Activated naive CD4-positive, alpha-beta T cell treated with anti-CD3 and anti-CD28 coated beads, Interleukin-2, amount 50 U/mL, for 24 hours (primary cell): Measurements from ENCODE around the gene EVI2A.
"Not testable (repeated sequence)": the region's sequence is repeated elsewhere in the genome, so short reads cannot be mapped to it uniquely, and the experiment has no call there.

ENCODE experiments used
- H3K27ac Mint-ChIP-seq: one replicate; pipeline ENCODE4 v1.8.0; 2021; ENCODE audit warnings: mild to moderate bottlenecking, mixed read lengths
- H3K27me3 Mint-ChIP-seq: one replicate; pipeline ENCODE4 v1.8.0; 2021; ENCODE audit warnings: mixed read lengths
- H3K36me3 Mint-ChIP-seq: one replicate; pipeline ENCODE4 v1.8.0; 2021; ENCODE audit warnings: mixed read lengths
- H3K4me1 Mint-ChIP-seq: one replicate; pipeline ENCODE4 v1.8.0; 2021; ENCODE audit warnings: mixed read lengths
- H3K4me3 Mint-ChIP-seq: one replicate; pipeline ENCODE4 v1.8.0; 2021; ENCODE audit warnings: mild to moderate bottlenecking, mixed read lengths
- H3K9me3 Mint-ChIP-seq: one replicate; pipeline ENCODE4 v1.8.0; 2021; ENCODE audit warnings: mixed read lengths

EVI2A gene

DNA sequence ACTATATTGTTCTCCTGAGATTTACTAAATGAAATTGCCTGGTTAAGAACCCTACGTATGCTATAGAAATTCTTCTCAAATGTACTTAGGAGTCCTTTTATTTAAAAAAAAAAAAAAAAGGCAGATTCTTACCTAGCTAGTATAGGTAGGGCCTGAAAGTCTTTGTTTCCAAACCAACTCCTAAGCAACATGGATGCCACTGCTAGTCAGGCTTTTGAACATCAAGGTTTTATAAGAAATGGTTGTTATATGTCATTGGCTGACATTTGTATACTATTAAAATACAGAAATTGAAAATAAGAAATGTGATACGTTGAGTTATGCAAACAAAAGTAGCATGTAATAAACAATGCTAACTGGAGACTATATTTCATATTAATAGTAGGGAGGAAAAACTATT lies 1.2 kb downstream of the EVI2A start:
- peak overlapping the region; percentile 92 for H3K4me3 Mint-ChIP-seq
- H3K27me3 Mint-ChIP-seq = no peaks in the 10 kb centered on the region
- peaks cover 12% of the 10 kb centered on the region for H3K36me3 Mint-ChIP-seq
- H3K27ac Mint-ChIP-seq = peak overlapping the region; percentile 99
- no peaks in the 10 kb centered on the region for H3K9me3 Mint-ChIP-seq
- H3K4me1 Mint-ChIP-seq = peaks cover 52% of the 10 kb centered on the region

DNA sequence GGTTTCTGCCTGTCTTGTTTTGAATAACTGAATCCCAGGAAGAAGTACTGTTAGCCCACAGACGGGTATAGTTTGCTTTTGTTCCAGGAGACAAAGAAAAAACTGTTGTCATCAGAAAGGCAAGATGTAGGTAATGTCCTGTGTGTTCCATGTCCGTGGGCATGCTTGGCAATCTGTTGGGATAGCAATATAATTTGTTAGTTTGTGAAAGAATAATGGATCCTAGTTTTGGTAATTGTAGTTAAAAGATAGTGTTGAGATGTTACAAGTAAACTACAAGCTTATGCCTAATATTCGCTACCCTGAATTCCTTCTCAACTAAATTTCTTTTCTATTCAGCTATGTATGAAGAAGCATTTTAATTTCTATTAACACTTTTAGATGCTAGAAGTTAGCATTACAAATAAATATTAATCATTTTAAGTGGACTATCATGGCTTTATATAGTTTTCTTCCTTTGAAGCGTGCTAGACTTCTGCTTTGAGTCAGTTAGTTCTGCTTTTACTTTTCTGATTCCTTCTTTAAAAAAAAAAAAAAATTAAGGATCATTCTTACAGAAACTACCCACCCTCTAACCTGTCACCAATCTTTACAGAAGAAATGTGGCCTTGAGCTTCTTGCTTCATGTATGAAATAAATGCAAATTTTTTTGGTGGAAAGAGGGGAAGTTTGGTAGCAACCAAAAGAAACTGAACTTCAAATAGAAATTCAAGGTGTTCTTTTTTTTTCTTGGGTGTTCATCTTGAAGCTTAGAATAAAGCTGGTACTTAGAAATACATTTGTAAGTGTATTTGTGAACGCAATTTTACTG lies 2.4 kb downstream of the EVI2A start:
- Mint-ChIP-seq H3K4me1 (peaks cover 61% of the 10 kb centered on the region), H3K27ac (peak overlapping the region; percentile 99), H3K9me3 (no peaks in the 10 kb centered on the region), H3K27me3 (no peaks in the 10 kb centered on the region), H3K4me3 (peak overlapping the region; percentile 90), H3K36me3 (peaks cover 12% of the 10 kb centered on the region)

DNA sequence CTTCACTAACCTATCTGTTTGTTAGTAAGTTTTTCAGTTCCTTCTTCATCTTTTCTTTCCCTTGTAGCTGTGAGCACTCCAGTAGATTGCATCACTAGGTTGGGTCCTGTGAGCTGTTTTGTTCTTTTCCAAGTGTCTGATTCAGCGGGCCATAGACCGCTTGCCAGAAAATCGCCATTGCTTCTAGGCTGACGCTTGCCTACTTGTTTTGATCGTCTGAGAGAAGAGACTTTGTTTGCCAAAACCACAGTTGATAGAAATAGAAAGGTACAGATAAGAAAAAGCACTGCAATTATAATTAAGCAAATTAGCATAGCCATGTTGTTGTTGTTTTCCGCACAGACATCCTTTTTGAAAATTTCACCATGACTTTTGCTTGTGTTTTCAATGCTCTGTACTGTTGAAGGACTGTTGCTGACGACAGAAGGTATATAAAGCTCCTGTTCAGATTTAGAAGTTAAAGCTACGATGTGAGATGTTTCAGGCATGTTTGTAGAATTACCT lies 3.1 kb downstream of the EVI2A start:
- no peaks in the 10 kb centered on the region for H3K9me3 Mint-ChIP-seq
- H3K4me3 Mint-ChIP-seq = peak overlapping the region; percentile 90
- H3K27me3 Mint-ChIP-seq = no peaks in the 10 kb centered on the region
- peaks cover 56% of the 10 kb centered on the region for H3K4me1 Mint-ChIP-seq
- H3K27ac Mint-ChIP-seq = peak overlapping the region; percentile 99
- H3K36me3 Mint-ChIP-seq = peaks cover 12% of the 10 kb centered on the region

DNA sequence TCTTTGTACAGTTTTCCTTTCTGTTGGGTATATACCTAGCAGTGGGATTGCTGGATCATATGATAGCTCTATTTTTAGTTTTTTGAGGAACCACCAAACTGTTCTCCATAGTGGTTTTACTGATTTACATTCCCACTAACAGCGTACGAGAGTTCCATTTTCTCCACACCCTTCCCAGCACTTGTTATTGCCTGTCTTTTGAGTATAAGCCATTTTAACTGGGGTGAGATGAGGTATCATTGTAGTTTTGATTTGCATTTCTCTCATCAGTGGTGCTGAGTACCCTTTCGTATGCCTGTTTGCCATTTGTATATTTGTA lies 6.7 kb downstream of the EVI2A start:
- Mint-ChIP-seq H3K9me3 (no peaks in the 10 kb centered on the region), H3K27me3 (no peaks in the 10 kb centered on the region), H3K4me1 (peaks cover 60% of the 10 kb centered on the region), H3K27ac (peak overlapping the region; percentile 91), H3K4me3 (peak overlapping the region; percentile 87), H3K36me3 (peaks cover 12% of the 10 kb centered on the region)

DNA sequence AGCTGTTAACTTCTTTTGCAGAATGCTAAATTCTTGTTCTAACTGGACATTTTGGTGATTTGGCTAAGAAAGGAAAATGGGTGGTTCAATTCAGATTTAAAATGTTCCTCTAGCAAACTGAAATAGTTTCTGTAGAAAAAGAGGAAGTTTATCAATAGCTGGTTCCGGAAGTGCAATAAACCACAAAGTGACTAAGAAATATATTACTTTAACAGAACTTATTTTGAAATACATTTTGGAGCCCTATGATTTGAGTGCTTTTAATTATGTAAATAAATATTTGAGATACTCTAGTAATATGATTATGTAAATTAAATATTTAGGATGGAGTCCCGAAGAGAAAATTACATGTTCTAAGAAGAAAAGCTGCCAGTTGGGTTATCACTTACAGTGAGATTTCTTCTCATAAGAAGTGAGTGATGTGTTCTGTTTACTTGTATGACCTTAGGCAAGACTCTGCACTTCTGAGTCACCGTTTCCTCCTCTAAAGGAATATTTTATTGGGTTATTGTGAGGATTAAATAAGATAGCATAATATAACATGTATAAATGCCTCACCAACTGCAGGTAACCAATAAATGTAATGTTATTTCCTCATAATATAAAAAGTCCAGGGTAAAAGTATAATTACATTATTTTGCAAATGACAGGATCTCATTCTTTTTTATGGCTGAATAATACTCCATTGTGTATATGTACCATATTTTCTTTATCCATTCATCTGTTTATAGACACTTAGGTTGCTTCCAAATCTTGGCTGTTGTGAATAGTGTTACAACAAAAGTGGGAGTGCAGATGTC lies 7.2 kb downstream of the EVI2A start, which contains the start of gene EVI2B:
Gene EVI2B (minus strand): TSS at position 73 of the 800 bp plus-strand sequence. CDS start 8,445 bp downstream, outside the sequence.
- Mint-ChIP-seq H3K4me1 (peaks cover 61% of the 10 kb centered on the region), H3K4me3 (peak within 1 kb of the TSS; percentile 87), H3K36me3 (peaks cover 12% of the 10 kb centered on the region), H3K27me3 (no peaks in the 10 kb centered on the region), H3K27ac (peak within 1 kb of the TSS; percentile 95), H3K9me3 (no peaks in the 10 kb centered on the region)

DNA sequence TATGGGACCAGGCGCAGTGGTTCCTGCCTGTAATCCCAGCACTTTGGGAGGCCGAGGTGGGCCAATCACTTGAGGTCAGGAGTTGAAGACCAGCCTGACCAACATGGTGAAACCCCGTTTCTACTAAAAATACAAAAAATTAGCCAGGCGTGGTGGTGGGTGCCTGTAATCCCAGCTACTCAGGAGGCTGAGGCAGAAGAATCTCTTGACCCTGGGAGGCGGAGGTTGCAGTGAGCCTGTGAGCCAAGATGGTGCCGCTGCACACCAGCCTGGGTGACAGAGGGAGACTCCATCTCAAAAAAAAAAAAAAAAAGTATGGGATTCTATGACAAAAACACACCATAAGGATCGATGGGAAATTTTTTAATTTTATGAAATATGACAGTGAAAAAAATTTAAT lies 9.2 kb downstream of the EVI2A start:
- not testable (repeated sequence) for H3K27me3 Mint-ChIP-seq, H3K36me3 Mint-ChIP-seq, H3K9me3 Mint-ChIP-seq
- H3K4me1 Mint-ChIP-seq = peaks cover 66% of the 10 kb centered on the region
- H3K27ac Mint-ChIP-seq = peak overlapping the region; percentile 99
- peak overlapping the region; percentile 93 for H3K4me3 Mint-ChIP-seq

DNA sequence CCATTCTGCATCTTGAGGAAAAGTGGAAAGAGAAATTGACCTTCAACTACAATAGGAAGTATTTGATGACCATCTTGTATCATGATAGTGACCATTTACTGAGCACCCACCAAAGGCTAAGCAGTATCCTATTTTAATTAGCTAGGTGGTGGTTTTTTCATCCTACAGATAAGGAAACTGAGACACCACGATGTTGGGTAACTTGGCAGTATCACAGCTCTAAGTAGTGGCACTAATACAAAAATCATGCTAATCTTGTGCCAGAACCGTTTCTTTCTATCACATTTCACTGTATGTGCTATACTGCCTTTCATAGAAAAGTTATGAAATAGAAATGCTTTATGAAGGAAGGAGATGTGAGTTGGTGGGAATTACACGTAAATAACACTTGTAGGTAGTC lies 9.9 kb downstream of the EVI2A start:
- no peaks in the 10 kb centered on the region for H3K9me3 Mint-ChIP-seq
- H3K4me3 Mint-ChIP-seq = peak overlapping the region; percentile 93
- H3K27me3 Mint-ChIP-seq = no peaks in the 10 kb centered on the region
- H3K36me3 Mint-ChIP-seq = peaks cover 5% of the 10 kb centered on the region
- peaks cover 66% of the 10 kb centered on the region for H3K4me1 Mint-ChIP-seq
- H3K27ac Mint-ChIP-seq = peak overlapping the region; percentile 99

DNA sequence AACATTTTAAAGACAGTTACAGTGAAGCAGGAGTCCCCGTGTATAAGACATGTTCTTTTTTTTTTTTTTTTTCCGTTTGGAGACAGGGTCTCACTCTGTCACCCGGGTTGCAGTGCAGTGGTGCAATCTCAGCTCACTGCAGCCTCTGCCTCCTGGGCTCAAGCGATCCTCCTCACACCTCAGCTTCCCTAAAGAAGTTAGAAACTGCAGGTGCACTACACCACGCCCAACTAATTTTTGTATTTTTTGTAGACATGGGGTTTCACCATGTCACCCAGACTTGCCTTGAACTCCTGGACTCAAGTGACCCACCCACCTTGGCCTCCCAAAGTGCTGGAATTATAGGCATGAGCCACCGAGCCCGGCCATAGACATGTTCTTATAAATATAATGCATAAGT lies 10.5 kb downstream of the EVI2A start:
- peaks cover 9% of the 10 kb centered on the region for H3K36me3 Mint-ChIP-seq

DNA sequence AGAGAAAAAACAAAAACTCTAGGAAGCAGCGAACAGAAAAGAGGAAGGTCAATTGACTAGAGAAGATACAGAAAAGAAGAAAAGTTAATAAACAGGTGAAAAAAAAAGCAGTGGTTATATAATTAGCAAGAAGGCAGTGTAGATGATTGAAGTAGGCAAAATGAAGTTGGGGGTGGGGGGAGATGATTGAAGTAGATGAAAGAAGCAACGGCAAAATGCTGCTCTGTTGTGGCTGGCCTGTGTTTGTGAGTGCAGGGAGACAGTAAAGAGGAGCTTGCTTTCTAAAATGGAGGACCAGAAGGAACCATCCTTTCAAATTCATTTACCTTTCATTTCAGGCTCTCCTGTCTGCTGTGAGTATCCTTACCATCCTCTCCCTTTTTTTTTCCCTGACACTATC lies 11.2 kb downstream of the EVI2A start:
- Mint-ChIP-seq H3K36me3 (peaks cover 16% of the 10 kb centered on the region), H3K4me3 (peak overlapping the region; percentile 90), H3K27ac (peak overlapping the region; percentile 100), H3K27me3 (no peaks in the 10 kb centered on the region), H3K4me1 (peaks cover 68% of the 10 kb centered on the region), H3K9me3 (peaks cover under 1% of the 10 kb centered on the region)

More for the DNA sequence above, 10.5 kb downstream of the EVI2A start:
- Mint-ChIP-seq H3K27me3 (no peaks in the 10 kb centered on the region), H3K27ac (peak overlapping the region; percentile 99), H3K4me1 (peaks cover 66% of the 10 kb centered on the region), H3K4me3 (peak overlapping the region; percentile 93), H3K9me3 (no peaks in the 10 kb centered on the region)

DNA sequence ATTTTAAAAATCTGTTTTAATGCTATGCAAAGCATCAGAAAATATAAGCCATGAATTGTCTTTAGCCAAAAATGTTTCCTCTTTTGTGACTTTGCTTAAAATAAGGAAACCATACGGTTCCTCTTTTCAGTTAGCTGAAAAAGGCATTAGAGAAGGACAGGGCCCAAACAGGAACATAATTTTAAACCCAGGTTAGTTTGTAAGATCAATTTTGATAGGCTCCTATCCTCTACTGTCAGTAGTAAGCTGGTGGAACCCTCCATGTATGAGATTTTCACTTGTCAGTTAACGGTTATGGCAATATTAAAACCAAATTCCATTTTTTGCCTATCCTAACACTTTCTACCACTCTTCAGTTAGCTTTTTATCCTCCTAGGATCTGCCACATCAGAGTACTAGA lies 11.9 kb downstream of the EVI2A start:
- Mint-ChIP-seq H3K27me3 (no peaks in the 10 kb centered on the region), H3K4me1 (peaks cover 69% of the 10 kb centered on the region), H3K27ac (peak overlapping the region; percentile 100), H3K36me3 (peaks cover 23% of the 10 kb centered on the region), H3K9me3 (peaks cover 6% of the 10 kb centered on the region), H3K4me3 (peak overlapping the region; percentile 90)

DNA sequence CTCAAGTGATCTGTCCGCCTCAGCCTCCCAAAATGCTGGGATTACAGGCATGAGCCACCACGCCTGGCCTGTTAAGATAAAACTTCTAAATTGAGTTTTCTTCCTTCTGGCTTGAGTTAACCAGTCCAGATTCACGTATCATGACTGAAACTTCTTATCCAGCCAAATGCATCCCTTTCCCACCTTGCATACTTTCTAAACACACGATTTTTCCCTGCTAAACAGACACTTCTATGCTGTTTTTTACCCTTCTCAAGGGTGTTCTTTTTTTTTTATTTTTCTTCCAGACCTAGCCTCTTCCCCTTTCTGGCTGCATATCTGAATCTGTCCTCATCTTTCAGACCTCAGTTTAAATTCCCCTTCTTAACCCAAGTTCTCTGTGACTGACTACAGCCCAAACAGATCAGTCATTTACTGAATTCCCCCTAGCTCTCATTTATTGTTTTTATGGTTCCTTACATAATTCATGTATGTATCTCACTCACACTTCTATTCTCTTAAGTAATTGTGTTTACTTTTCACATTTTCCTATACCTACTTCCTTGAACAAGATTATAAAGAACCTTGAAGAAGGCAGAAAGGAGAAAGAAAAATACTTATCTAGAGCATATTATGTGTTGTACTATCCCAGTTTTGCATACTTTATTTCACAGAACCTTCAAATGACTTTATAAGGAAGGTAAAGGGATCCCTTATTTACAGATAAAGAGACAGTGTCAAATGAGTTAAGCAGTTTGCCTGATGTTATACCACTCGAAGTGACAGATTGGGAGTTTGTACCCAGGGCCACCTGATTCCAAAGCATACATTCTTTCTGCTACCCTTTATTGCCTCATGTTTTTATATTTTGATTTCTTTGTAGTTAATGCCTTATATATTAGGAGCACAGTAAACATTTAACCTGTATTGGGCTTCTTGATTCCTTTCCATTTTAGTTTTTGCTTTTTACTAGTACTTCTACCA lies 12.8 kb downstream of the EVI2A start:
- Mint-ChIP-seq H3K4me1 (peaks cover 74% of the 10 kb centered on the region), H3K9me3 (peaks cover 13% of the 10 kb centered on the region), H3K36me3 (peaks cover 31% of the 10 kb centered on the region), H3K27ac (peak overlapping the region; percentile 100), H3K27me3 (no peaks in the 10 kb centered on the region), H3K4me3 (peak overlapping the region; percentile 90)

DNA sequence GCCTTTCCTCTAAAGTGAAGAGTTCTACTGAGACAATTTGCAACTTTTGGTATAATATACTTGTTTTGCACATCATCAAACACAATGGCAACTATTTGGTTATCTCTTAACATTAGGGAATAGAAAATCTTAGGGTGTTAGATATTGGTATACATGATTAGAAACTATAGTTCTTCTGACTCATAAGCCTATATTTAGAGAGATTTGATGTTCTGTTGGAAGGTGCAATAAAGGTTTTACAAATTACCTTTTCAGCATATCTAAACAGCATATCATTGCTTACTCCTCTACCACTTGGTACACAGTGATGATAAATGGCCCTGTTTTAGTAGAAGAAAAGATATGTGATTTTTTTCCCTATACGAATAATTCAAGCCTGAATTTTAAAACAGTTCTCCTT lies 13.8 kb downstream of the EVI2A start:
- Mint-ChIP-seq H3K27ac (peak overlapping the region; percentile 100), H3K36me3 (peaks cover 32% of the 10 kb centered on the region), H3K4me1 (peaks cover 84% of the 10 kb centered on the region), H3K4me3 (peak overlapping the region; percentile 90), H3K27me3 (no peaks in the 10 kb centered on the region), H3K9me3 (peaks cover 13% of the 10 kb centered on the region)

DNA sequence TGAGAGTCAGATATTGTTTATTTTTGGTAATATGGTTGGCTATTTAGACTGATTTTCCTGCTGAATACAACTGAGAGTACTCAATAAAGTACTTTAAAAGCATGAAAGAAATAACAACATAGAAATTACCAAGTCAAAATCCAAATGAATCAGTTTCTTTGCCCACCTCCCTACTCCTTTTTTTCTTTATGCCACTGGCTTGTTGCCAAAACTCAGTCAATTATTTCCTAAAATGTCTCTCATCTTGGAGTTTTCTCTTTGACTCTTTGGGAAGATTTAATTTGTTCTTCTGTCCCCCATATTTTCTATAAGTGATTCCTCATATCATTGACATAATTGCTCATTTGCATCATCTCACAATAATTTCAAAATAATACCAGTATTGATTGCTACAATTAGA lies 21.8 kb downstream of the EVI2A start:
- H3K27me3 Mint-ChIP-seq = no peaks in the 10 kb centered on the region
- H3K4me1 Mint-ChIP-seq = peaks cover 62% of the 10 kb centered on the region
- H3K36me3 Mint-ChIP-seq = peaks cover 13% of the 10 kb centered on the region
- H3K27ac Mint-ChIP-seq = peak overlapping the region; percentile 53
- peaks cover 7% of the 10 kb centered on the region for H3K9me3 Mint-ChIP-seq
- no peak overlapping the region for H3K4me3 Mint-ChIP-seq

DNA sequence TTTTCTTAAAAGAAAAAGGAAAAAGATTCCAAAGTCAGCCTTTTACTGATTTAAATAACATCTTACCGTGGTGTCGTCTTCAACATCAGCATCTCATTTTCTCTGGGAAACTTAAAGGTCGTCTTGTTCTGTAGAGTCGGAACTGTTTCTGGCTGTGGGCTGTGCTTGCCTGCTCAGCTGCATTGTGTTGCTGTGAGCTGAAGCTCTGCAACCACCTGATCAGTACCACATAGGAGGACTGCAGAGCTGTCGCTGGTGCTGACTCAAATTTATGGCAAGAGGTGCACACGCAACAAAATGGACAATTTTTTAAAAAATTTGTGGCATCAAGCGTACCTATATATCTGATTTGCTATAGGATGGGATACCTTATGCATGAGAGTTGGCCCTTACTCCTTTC lies 24.3 kb downstream of the EVI2A start, which contains the start of gene OMG:
Gene OMG (minus strand): TSS at position 150 of the 400 bp plus-strand sequence. CDS start 908 bp downstream, outside the sequence.
- H3K9me3 Mint-ChIP-seq = no peaks in the 10 kb centered on the region
- no peak within 1 kb of the TSS for H3K4me3 Mint-ChIP-seq
- no peak within 1 kb of the TSS for H3K27ac Mint-ChIP-seq
- peaks cover 38% of the 10 kb centered on the region for H3K4me1 Mint-ChIP-seq
- peaks cover 1% of the 10 kb centered on the region for H3K36me3 Mint-ChIP-seq
- no peaks in the 10 kb centered on the region for H3K27me3 Mint-ChIP-seq

DNA sequence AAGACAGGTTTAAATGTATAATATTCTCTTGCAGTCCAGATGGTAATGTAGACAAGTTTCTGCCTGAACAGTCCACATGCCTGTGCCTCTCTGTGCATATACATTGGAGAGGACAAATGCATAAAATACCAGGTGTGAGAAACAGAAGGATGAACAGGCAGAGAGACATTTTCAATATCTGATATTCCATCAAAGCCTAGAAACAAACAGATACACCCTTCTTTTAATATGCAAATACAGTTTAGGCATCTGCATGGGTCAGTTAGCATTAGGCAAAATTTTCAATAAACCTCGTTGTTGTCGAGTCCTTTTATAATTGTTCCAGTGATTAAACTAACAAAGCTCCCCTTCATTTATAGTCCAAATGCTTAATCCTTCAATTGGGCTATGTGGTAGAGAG lies 25.3 kb downstream of the EVI2A start:
- no peaks in the 10 kb centered on the region for H3K27me3 Mint-ChIP-seq
- no peak overlapping the region for H3K27ac Mint-ChIP-seq
- peaks cover 28% of the 10 kb centered on the region for H3K4me1 Mint-ChIP-seq

More for the DNA sequence above, 25.3 kb downstream of the EVI2A start:
- Mint-ChIP-seq H3K9me3 (no peaks in the 10 kb centered on the region), H3K36me3 (peaks cover 5% of the 10 kb centered on the region), H3K4me3 (no peak overlapping the region)
